CD4-positive, alpha-beta T cell treated with Interleukin-17A for 4 hours (primary cell): ENCODE data around the gene NEDD4L.

ENCODE experiments used
- DNase-seq: peaks from one replicate; pipeline ENCODE4 v3.0.0-alpha.2; 2020; ENCODE audit warnings: mixed read lengths

NEDD4L gene

GRCh38 chr18:58217052-58217451 lies 173.0 kb downstream of the NEDD4L start:
- no peak for DNase-seq

- no peak for DNase-seq
These were observed 174.1 kb downstream of the NEDD4L start for GRCh38 chr18:58218117-58218516.

GRCh38 chr18:58221060-58221725 lies 177.2 kb downstream of the NEDD4L start:
- DNase-seq: no peak

GRCh38 chr18:58222432-58223125 lies 178.6 kb downstream of the NEDD4L start:
- DNase-seq: no peak

- DNase-seq: no peak
These were observed 179.8 kb downstream of the NEDD4L start for GRCh38 chr18:58223717-58224424.

- no peak for DNase-seq
These were observed 180.4 kb downstream of the NEDD4L start for GRCh38 chr18:58224425-58224750.

- no peak for DNase-seq
These were observed 181.1 kb downstream of the NEDD4L start for GRCh38 chr18:58225101-58225500.

GRCh38 chr18:58226429-58226828 lies 182.4 kb downstream of the NEDD4L start:
- DNase-seq: no peak

GRCh38 chr18:58227361-58227930 lies 183.4 kb downstream of the NEDD4L start:
- no peak for DNase-seq

GRCh38 chr18:58228176-58228575 lies 184.2 kb downstream of the NEDD4L start:
- DNase-seq: no peak

GRCh38 chr18:58228762-58229161 lies 184.7 kb downstream of the NEDD4L start:
- no peak for DNase-seq

- no peak for DNase-seq
These were observed 185.1 kb downstream of the NEDD4L start for GRCh38 chr18:58229162-58229561.

- no peak for DNase-seq
These were observed 186.6 kb downstream of the NEDD4L start for GRCh38 chr18:58230438-58231179.

GRCh38 chr18:58231930-58232329 lies 187.9 kb downstream of the NEDD4L start:
- no peak for DNase-seq

GRCh38 chr18:58232668-58233067 lies 188.6 kb downstream of the NEDD4L start:
- no peak for DNase-seq

- DNase-seq: no peak
These were observed 190.3 kb downstream of the NEDD4L start for GRCh38 chr18:58234359-58234741.

GRCh38 chr18:58235001-58235436 lies 191.0 kb downstream of the NEDD4L start:
- no peak for DNase-seq

GRCh38 chr18:58239879-58240278 lies 195.9 kb downstream of the NEDD4L start:
- no peak for DNase-seq

GRCh38 chr18:58241026-58241679 lies 197.1 kb downstream of the NEDD4L start:
- DNase-seq: no peak

GRCh38 chr18:58241877-58242276 lies 197.9 kb downstream of the NEDD4L start:
- no peak for DNase-seq

GRCh38 chr18:58242435-58242834 lies 198.4 kb downstream of the NEDD4L start:
- no peak for DNase-seq

GRCh38 chr18:58242968-58243367 lies 198.9 kb downstream of the NEDD4L start:
- DNase-seq: no peak
